K562 (cell line): Measurements from ENCODE around the gene PLXNA3. TPM values are rescaled to one million over a fixed set of nuclear protein-coding genes. Genes with fewer than 3 reads are reported as not detected.

Experiments used
- ETS2 ChIP-seq: IDR thresholded peaks from 2 replicates; pipeline ENCODE4 v1.6.1; 2016; ENCODE audit warnings: borderline replicate concordance, missing genetic modification characterization, mild to moderate bottlenecking, moderate library complexity, missing compliant biosample characterization; ENCODE audit not compliant: poor library complexity, severe bottlenecking
- GTF2A2 ChIP-seq: IDR thresholded peaks from 2 replicates; pipeline ENCODE4 v1.6.1; 2016; ENCODE audit warnings: mild to moderate bottlenecking, missing genetic modification characterization, missing compliant biosample characterization
- MTA1 ChIP-seq: fragments of 450-650 bp; IDR thresholded peaks from 2 replicates; pipeline ENCODE4 v1.6.1; 2017; ENCODE audit warnings: borderline replicate concordance
- NFATC3 ChIP-seq: fragments of 450-650 bp; IDR thresholded peaks from 2 replicates; pipeline ENCODE4 v1.6.1; 2017; ENCODE audit warnings: mild to moderate bottlenecking
- PBX2 ChIP-seq, 2 experiments: IDR thresholded peaks in 1 of 2; conservative IDR thresholded peaks in 1 of 2; 2 replicates each; pipeline ENCODE4 v1.6.1; 2016; ENCODE audit warnings: low read depth in 2 of 2, mild to moderate bottlenecking in 1 of 2, missing compliant biosample characterization in 1 of 2, missing genetic modification characterization in 1 of 2, moderate library complexity in 1 of 2
- SRSF3 ChIP-seq: fragments of 200-400 bp; formaldehyde crosslinking; IDR thresholded peaks from 2 replicates; pipeline ENCODE4 v1.6.1; 2016; ENCODE audit warnings: mild to moderate bottlenecking, low read length, moderate library complexity; ENCODE audit not compliant: insufficient read depth
- TAF9B ChIP-seq: fragments of 450-650 bp; IDR thresholded peaks from 2 replicates; pipeline ENCODE4 v1.6.1; 2018; ENCODE audit warnings: mild to moderate bottlenecking; ENCODE audit not compliant: partially characterized antibody
- USF2 ChIP-seq: sonication (generic); formaldehyde crosslinking; IDR thresholded peaks from 2 replicates; pipeline ENCODE4 v1.5.0; 2020; ENCODE audit warnings: missing genetic modification reagents
- ZBTB8A ChIP-seq: fragments of 450-650 bp; IDR thresholded peaks from 2 replicates; pipeline ENCODE4 v1.6.1; 2018; ENCODE audit warnings: mild to moderate bottlenecking, moderate library complexity; ENCODE audit not compliant: partially characterized antibody
- ZHX1 ChIP-seq: fragments of 150-350 bp; conservative IDR thresholded peaks from 2 replicates; pipeline ENCODE4 v1.6.1; 2014; ENCODE audit warnings: low read length
- polyA plus RNA-seq, 8 experiments: library from polyadenylated mRNA; depleted of rRNA in 4 of 8; stranded (reverse) in 5 of 8; unstranded in 3 of 8; fragments of >200 nt; fragmentation: Nextera tagmentation in 2 of 8; fragmentation: Illumina TruSeq in 1 of 8; extraction: Ambion mirVana in 2 of 8; extraction: Trizol in 1 of 8; gene quantifications; 2 replicates each; pipeline versions ENCODE4 v1.2.1 to v1.2.3, GENCODE V29; 2011 to 2014; ENCODE audit warnings: inconsistent platforms in 1 of 8, missing spikeins in 1 of 8
- total RNA-seq, 7 experiments: library from RNA; depleted of rRNA in 6 of 7; stranded (reverse); fragments of >200 nt in 6 of 7; fragmentation: Illumina TruSeq in 2 of 7; extraction: Trizol in 2 of 7; gene quantifications; 2 replicates each; pipeline versions ENCODE4 v1.2.1 to v1.2.3, GENCODE V29; 2011 to 2021; ENCODE audit warnings: low replicate concordance in 1 of 7
- TF ChIP-seq, protein P1 (sequence below): fragments of 450-650 bp; IDR thresholded peaks from 2 replicates; pipeline ENCODE4 v1.6.1; 2018; ENCODE audit not compliant: partially characterized antibody
- TF ChIP-seq, protein P2 (sequence below): fragments of 250-450 bp; sonication (Bioruptor Pico); IDR thresholded peaks from 2 replicates; pipeline ENCODE4 v1.5.0; 2021; ENCODE audit warnings: mild to moderate bottlenecking, moderate library complexity

PLXNA3 gene
- total and polyA plus RNA-seq, 9 of the 15 experiments (the other 6 are each of a cell fraction or from before 2014, with no cell fraction given), result 0.32 to 47.8 (median 7.5) TPM

- TF ChIP-seq PBX2 (CRISPR knock-in tag; IDR thresholded peaks at IDR 0.05; ENCODE audit: low read depth), result no peak
- no peak for TF ChIP-seq PBX2 (tag; conservative IDR thresholded peaks at IDR 0.05; ENCODE audit: low read depth)
- TF ChIP-seq, protein P1, sequence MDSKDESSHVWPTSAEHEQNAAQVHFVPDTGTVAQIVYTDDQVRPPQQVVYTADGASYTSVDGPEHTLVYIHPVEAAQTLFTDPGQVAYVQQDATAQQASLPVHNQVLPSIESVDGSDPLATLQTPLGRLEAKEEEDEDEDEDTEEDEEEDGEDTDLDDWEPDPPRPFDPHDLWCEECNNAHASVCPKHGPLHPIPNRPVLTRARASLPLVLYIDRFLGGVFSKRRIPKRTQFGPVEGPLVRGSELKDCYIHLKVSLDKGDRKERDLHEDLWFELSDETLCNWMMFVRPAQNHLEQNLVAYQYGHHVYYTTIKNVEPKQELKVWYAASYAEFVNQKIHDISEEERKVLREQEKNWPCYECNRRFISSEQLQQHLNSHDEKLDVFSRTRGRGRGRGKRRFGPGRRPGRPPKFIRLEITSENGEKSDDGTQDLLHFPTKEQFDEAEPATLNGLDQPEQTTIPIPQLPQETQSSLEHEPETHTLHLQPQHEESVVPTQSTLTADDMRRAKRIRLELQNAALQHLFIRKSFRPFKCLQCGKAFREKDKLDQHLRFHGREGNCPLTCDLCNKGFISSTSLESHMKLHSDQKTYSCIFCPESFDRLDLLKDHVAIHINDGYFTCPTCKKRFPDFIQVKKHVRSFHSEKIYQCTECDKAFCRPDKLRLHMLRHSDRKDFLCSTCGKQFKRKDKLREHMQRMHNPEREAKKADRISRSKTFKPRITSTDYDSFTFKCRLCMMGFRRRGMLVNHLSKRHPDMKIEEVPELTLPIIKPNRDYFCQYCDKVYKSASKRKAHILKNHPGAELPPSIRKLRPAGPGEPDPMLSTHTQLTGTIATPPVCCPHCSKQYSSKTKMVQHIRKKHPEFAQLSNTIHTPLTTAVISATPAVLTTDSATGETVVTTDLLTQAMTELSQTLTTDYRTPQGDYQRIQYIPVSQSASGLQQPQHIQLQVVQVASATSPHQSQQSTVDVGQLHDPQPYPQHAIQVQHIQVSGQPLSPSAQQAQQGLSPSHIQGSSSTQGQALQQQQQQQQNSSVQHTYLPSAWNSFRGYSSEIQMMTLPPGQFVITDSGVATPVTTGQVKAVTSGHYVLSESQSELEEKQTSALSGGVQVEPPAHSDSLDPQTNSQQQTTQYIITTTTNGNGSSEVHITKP, result no peak
- TF ChIP-seq ZBTB8A, result no peak
- no peak for TF ChIP-seq USF2 (CRISPR knock-in tag)
- no peak for TF ChIP-seq TAF9B
- TF ChIP-seq SRSF3, result no peak
- no peak for TF ChIP-seq MTA1
- TF ChIP-seq, protein P2, sequence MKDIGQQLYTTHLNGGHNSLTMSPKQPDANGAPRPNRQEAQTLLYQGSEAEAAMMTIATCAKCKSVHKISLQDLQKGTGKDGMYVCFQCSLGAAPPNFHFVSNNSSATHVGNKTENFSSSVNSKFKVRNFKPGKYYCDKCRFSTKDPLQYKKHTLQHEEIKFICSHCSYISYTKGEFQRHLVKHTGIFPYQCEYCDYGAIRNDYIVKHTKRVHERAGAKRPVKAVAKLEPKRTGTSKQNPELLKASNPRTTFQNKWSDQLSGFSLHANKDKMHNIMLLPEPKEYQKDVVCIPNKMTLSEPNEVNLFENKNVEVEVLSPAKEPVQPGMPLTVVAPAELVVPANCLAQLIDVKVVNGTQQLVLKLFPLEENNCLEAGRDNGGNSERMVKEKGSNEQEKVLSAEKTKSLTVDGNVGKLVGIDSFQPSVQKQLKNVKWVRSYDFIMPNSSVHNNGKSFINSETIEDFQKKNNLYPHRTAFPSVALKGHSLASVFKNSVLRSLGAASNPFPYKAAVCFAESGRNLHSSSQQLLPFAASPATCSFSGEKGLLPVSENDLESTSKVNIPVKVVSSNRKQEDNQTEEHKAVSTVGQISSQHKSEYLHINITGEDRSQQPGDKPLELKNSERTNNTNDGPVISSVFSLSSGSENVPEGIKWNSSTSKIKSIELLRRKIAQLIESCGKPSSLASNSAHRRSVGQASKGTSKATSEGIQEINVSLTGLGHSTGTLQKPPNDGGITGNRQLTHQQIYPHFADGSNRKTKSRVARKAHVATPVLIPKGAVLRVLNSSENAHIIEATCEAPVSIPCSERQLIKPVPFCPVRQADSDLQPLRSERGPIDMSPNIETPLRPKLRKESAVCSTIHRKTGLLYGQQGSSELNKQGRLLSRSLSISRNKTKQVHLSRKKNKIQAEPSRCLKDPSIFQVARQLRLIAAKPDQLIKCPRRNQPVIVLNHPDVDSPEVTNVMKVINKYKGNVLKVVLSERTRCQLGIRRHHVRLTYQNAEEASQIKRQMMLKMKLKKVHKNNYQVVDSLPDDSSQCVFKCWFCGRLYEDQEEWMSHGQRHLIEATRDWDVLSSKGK, result no peak
- no peak for TF ChIP-seq ETS2 (tag)
- no peak for TF ChIP-seq NFATC3
- TF ChIP-seq GTF2A2 (tag), result no peak
- no peak for TF ChIP-seq ZHX1
Observed at GRCh38 chrX:154436983-154437752, 20.9 kb upstream of the PLXNA3 start, which contains the start of gene GDI1 (continued).
